IPS DF 19.7 (cell line): ENCODE measurements around the gene ALOX15B.
"Not testable (repeated sequence)": the region's sequence is repeated elsewhere in the genome, so short reads cannot be mapped to it uniquely, and the experiment has no call there.

ENCODE experiments used
- DNase-seq: peaks from one replicate; pipeline ENCODE4 v3.0.0-alpha.2; 2013; ENCODE audit warnings: low read depth, low spot score

ALOX15B gene

DNA sequence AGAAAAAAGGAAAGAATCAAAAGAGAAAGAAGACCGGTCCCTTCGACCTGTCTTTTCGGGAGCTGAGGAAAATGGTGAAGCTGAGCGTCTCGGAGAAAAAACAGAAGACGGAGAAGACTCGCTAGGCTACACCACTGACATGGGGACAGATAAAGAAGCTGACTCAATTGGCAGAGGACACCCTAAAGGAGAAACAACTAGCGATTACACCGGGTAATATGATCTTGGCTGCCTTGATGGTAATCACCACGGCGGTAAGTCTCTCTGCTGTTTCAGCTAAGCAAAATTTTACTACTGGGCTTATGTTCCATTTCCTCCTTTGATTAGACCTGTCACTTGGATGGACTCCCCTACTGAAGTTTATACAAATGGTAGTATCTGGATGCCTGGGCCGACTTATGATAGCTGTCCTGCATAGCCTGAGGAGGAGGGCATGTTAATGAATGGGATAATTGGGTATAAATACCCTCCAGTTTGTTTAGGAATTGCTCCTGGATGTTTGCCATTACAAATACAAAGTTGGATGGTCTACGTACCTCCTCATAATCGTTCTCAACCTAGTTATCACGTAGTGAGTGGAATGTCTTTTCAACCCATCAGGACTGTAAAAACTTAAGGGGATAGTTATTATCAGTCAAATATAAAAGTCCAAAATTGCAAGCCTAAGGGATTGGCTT, 24.1 kb downstream of the ALOX15B start:
- DNase-seq: no peak

DNA sequence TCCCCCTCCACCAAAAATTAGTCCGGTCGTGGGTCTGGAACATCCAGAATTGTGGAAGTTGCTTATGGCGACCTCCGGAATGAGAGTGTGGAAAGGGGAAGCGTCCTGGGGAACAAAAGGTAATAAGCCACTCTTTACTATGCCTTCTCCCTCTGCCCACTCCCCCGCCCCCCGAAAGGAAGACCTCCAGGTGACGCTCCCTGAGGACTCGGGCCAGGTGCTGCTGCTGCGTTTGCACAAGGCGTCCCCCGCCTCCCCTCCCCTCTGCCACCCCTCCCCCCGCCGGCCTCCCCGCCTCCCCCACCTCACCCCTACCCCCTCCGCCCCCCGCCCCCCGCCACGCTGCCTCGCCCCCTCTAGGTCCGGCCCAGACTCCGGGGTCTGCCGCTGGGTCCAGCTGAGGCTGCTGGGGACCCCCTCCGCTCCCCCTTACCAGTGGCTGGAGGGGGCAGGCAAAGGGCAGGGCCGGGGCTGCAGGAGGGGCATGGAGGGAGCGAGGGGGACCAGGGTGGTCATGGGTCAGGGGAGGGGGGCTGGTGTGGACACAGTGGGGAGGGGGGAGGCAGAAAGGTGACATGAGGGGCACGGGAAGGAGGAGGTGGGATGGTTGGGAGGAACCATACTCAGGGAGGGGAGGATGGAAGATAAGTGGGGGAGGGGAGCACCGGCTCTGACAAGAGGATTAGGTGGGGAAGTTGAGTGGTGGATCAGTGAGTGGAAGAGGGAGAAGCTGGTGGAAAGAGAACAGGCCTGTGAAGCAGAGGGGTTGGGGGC, 25.1 kb downstream of the ALOX15B start:
- no peak for DNase-seq

DNA sequence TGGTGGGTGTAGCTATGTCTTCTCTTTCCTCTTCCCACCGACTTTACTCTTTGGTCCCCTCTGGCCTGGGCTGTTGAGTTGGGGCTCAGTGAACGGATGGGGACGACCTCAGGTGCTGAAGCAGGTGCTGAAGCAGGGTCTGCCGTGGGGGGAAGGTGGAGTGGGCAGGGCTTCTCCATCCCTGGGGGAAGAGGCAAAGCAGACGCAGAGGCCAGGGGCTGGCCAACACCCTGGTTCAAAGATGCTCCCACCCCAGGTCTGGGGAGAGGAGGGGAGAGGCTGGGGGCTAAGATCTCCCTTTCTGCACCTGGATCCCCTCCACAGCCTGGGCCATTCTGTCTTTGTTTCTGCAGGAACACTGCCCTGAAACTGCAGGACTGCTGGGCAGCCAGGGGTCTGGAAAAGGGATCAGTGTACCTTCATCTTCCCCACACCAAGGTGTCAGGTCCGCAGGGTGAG, 25.7 kb downstream of the ALOX15B start:
- no peak for DNase-seq

DNA sequence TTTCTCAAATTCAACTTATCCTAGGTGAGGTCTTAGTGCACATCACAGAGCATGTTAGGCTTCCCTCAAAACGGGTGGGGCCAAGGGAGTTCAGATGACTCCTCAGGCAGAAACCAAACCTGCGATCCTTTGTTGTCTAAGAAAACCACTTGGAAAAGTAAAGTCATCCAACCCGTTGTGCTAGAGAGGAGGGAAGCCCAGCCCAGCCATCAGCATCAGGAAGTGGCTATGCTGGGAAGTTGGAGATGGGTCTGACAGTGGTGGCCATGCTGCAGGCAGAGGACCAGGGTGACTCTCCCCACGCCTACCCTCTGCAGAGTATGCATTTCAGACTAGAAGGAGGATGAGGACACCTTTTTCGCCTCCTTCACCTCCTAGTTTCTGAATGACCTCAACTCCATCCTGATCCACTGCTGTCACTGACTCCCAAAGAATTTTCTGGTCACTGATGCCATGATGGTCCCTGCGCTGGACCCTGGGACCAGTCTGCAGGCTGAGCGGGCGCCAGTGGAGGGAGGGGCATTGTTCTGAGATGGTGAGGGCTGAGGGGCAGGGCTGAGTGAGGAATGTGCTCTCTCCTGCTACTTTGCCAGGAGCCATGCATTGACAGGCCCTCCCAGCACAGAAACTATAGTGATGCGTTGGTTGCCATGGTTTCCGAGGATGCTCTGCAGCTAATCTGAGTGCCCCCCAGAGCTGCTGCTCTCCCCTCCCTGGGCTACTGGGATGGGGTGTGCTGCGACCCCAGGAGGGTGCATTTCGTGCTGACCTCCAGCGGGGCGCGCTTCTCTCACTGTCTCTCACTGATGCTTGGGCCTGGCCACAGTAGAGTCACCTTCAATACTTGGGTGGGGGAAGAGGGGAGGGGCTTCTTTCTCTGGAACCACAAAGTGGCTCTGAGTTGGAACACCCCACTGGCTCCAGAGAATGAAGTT, 28.2 kb downstream of the ALOX15B start:
- DNase-seq: no peak

DNA sequence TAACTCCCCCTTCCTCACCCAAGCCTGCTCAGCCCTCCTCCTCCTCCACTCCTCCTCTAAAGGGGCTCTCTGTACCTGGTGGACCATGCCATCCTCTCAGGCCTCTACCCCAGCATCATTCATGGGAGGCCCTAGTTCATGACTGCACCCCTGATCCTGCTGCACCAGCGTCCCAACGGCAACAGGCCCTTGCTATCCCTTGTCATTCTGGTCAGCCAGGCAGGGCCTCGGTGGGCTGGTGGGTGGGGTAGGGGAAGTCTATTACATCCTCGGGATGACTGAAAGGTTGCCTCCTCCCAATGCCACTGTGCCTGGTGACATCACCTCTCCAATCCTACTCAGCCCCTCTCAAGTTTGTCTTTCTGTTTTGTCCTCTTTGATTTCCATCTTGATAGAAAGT, 28.9 kb downstream of the ALOX15B start:
- DNase-seq: no peak

DNA sequence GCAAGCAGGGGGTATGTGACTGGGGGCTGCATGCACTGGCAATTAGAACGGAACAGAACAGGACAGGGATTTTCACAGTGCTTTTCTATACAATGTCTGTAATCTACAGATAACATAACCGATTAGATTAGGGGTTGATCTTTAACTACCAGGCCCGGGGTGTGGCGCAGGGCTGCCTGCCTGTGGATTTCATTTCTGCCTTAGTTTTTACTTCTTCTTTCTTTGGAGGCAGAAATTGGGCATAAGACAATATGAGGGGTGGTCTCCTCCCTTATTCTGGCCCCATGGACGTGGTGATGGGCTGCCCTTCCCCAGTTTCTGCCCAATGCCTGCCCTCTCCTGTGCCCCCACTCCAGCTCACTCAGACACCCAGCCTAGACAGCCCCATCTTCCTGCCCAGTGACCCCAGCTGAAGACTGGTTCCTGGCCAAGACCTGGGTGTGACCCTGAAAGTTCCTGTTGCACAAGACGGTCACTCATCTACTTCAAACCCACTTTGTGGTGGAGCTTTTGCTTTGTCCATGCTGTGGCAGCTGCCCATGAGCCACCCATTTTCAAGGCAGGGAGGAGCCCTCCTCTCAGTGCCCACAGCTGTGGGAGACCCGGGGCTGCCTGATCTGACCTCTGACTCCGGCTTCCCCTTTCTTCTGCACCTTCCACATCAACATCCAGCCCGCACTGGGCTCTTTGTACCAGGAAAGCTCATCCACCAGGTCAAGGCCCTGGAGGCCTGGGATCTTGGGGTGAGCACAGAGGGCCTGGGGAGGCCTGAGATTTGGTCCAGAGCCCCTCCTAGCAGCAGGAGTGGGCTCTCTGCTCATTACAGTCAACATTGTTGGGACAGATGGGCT, 30.1 kb downstream of the ALOX15B start:
- no peak for DNase-seq

DNA sequence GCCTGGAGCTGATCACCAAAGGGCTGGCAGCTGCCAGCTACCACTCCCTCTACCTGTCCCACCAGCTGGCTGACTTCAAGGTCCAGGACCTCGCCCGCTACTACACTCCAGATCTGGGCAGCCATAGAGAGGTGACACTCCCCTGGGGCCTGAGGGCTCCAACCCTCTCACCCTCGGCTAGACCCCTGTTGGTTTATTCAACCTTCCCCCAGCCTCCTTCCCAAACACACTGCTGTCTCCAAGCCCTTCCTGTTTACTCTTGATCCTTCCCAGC, 30.7 kb downstream of the ALOX15B start:
- DNase-seq: no peak

DNA sequence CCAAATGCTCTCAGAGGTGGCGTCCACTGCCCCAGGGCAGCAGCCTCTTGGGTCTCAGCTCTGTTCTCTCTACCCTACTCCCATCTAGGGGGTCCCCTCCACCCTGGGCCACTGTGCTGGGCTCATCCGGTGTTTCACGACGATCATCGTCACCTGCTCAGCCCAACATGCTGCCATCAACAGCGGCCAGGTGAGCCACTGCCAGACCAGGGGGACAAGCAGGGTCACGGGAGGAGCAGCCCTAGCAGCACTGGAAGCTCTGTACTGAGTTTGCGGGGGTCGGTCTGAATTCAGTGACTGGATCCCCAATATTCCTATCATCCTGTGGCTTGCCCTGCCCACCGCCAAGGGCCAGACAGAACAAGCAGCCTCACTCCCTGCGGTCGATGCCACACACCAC, 32.6 kb downstream of the ALOX15B start:
- no peak for DNase-seq

DNA sequence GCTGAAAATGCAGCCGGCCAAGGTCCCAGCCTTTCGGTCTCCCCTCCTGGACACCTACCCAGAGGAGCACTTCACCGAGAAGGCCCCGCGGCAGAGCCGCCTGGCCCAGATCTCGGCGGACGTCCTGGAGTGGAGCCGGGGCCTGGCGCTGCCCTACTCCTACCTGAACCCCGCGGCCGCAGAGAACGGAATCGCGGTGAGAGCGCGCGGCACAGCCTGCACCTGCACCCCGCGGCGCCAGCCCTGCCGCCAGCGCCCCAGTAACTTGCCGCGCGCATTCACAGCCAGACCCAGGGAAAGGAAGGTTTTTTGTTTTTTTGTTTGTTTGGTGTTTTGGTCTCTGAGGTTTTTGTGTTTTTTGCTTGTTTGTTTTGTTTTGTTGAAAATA, 33.5 kb downstream of the ALOX15B start:
- DNase-seq: no peak

DNA sequence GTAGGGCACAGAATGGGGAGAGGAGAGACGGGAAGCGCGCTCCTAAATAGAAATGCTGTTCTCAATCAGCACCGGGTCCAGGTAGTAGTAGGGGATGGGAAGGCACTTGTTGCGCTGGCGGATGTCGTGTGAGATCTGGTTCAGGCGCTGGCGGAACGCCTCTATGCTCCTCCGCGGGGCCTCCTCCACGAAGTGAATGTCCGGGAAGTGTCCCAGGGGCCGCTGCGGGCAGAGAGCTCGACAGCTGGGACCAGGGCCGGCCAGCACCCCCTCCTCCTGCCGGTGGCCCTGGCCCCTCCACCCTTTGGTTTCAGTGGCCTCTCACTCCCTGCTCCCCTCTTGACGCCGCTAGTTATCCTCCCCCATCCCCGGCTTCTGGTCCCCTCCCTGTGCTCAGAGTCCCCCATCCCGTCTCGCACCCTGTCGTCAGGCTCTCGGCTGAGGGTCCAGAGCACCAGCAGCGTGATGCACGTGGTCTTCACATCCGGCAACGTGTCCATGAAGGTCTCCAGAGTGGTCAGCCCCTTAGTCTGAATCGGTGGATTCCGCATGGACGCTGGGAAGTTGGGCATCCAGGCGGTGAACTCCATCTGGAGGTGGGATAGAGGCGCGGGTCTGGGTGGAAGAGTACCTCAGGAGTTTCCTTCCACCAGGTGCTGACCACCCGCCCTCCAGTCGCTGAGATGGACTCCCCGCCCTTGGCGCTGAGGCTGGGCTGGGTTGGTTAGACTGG, 34.0 kb downstream of the ALOX15B start:
- DNase-seq: no peak

DNA sequence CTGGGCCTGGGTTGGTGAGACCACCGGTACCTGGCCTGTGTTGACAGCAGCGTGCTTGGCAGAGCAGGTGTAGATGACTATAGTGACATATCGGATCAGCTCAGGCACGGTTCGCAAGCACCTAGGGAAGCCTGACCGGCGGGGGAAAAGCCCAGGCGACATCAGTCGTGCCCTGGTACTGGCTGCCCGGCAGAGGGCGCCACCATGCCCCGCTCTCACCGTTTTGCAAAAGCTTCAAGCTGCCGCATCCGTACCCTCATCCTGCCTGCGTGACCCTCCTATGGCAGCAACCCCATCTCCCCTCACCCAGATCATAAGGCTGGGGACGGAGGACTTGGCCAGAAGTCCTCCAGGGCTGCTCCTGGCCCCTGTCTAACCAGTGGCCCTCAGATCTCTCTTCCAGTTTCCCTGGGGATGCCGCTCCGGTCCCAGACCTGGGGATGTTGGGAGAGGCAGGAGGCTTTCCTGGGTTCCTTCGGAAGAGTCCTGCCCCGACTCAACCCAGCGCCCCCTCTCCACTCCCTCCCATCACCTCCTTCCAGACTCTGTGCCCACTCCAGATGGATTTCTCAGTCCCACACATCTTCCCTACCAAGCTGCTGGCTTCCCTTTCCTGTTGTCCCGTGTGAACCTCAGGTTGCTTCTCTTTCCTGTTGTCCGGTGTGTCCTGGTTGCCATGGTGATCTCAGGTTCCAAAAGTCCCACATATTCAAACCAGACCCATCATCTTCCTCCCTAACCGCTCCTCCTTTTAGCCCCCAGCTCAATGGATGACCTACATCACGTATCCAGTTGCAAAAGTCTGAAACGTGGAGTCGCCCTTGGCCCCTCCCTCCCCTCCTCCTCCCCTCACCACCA, 35.0 kb downstream of the ALOX15B start:
- DNase-seq: no peak

DNA sequence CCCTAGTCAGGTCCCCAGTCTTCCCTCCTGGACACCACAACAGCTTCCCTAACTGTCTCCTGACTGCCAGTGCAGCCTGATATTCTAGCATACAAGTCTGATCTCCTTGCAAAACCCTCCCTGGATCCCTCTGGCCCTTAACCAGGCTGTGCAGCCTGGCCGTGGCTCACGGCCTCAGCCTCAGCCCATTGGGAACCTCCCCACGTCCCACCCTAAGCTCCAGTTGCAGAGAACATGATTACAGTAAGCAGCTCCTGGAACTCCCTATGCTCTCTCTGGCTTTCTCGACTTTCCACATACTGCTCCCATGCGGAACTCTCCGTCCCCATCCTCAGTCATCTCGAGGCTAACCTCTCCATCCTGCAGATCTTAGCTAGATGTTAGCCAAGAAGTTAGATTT, 35.7 kb downstream of the ALOX15B start:
- DNase-seq: no peak

DNA sequence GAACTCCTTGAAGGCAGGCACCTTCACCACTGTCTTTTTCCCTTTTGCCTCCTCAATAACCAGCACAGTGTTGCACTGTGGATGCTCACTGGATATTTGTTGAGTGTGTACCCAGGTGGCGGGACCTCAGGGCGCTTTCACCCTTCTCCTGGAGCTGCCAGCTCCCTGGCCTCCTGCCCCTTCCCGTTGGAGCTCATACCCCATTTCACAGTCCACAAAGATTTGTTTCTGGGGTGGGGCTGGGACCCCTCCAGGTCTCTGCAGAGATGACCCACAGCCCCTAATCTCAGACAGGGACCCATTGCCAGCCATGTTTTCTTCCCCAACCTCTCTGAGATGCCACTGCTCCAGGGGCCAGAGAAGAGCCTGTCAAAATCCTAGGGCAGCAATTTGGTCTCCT, 36.2 kb downstream of the ALOX15B start:
- no peak for DNase-seq

DNA sequence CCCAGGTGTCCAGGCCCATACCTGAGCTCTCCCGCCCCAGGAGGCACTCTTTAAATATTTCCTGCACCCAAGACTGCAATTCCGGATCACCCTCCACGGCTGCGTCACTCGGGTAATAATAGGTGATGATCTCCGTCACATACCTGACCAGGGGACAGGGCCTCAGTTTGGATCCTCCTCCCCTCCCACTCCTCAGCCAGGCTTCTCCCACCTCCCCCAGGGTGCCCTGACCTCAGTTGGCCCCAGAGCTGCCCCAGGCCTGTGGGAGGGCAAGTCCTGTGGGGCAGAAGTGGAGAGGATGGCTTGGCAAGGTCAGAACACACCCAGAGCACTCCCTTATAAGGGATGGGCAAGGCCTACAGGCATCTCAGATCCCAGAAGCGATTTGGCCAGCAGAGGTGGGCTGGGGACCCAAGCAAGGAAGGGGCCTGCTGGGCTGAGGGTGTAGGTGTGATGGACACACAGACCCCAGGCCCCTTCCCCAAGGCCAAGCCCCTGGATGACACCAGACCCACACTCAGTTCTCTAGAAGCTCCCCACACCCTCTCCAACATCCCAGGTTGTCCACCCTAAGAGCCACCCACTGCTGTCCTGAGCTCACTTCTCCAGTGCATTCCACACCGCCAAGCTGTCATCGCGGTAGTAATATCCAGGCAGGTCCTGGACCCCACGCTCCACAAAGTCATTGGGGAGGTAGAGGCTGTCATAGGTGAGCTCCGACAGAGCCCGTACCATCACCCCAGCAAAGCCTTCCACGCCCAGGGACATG, 36.9 kb downstream of the ALOX15B start:
- DNase-seq: no peak

DNA sequence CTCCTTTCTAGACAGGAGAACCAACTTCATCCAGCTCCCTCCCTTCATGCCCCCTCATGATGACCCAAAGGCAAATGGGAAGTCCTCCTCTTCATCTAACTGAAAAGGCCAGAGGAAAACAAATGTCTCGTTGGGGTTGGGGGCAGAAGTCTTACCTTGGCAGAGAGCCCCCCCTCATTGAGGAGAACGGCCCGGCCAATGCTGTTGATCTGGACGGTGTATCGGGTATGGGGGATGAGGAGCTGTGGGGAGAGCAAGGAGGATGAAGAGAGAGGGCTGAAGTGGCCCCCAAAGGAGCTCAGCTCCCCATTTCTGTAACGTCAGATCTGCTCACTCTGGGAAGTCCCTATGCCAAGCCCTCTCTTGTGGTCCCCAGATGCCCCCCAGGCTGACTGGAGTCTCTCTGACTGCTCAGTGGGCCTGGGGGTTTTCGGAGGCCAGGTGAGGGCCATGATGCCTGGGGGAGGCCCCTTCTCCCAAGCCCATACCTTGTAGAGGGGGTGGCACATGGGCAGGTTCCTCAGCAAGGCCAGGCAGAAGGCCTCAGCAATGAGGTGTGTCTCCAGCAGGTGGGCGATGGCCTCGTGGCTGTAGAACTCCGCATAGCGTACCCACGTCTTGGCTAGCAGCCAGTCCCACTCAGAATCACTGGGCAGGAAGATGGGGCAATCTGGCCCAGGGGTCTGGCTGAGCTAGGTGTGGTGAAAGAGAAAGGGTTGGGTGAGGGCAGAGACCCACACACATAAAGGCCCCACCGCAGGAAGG, 37.8 kb downstream of the ALOX15B start:
- no peak for DNase-seq

DNA sequence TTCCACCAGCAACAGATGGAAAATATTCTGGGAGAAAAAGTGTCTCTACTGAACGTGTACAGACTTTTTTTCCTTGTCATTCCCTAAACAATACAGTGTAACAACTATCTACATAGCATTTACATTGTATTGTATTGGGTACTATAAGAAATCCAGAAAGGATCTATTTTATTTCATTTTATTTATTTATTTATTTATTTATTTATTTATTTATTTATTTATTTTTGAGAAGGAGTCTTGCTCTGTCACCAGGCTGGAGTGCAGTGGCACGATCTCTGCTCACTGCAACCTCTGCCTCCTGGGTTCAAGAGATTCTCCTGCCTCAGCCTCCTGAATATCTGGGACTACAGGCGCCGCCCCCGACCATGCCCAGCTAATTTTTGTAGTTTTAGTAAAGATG, 39.1 kb downstream of the ALOX15B start:
- DNase-seq: not testable (repeated sequence)

DNA sequence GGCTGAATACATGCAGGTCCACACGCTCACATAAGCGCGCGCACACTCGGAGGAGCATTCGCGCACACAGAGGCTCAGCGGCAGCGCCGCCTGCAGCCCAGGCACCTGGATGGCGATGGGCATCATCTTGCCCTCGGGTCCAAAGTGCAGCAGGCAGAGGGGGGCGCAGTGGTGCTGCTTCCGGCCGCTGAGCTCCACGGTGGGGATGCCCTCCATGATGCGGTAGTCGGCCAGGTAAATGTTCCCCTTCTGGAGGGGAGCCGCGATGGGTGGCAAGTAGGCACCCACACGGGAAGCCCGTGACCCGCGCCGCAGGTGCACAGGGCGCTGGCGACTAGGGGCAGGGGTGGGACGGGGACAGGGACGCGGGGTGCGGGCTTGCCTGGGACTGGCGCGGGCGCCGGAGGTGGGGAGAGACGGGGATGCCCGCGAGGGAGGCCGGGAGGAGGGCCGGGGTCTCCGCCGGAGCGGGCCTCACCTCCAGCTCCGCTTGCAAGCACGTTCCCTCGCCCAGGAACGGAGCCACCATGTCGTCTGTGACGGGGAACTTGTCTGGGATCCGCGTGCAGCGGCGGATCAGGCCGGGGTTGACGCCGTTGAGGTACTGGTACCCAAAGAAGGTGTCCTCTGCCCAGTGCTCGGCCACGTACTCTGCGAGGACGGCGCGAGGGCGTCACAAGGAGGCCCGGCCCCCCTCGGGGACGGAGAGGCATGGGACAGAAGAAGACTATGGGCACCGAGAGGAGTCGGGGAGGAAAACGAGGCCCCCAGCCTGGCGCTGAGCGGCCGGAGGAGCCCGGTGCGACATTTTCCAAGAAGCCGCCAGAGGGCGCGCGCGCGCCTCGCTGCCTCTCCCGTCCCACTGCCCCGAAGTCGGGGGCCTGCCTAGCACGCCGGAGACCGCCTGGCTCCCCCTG, 40.7 kb downstream of the ALOX15B start:
- DNase-seq: no peak
